Measurements from ENCODE around the gene DNAJC4.

DNA sequence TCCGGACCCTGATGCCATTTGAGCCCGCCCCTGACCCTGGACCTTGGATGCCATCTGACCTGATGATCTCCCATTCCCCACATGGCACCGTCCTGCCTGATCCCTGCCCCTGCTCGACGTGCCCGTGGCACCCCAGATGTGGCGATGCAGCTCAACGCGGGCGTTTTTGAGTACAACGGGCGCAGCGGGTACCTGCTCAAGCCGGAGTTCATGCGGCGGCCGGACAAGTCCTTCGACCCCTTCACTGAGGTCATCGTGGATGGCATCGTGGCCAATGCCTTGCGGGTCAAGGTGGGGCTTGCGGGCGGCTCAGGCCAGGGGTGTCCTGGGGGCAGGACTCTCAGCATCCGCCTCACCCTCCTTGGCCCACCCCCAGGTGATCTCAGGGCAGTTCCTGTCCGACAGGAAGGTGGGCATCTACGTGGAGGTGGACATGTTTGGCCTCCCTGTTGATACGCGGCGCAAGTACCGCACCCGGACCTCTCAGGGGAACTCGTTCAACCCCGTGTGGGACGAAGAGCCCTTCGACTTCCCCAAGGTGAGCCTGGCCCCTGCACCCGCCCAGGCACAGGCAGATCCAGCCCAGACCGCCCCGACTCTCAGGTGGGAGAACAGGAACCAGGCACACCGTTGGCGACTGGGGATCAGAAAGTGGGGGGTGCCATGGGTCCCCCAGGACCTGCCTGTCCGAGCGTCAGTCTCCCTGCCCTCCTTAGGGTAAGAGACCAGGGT lies 32.1 kb downstream of the DNAJC4 start:
- TF ChIP-seq CTCF (IDR thresholded peaks at IDR 0.05) (no peak), POLR2AphosphoS5 (IDR thresholded peaks at IDR 0.05) (no peak)

Data from transverse colon (tissue), 4 donors.